ENCODE data around the gene IPO4.

Gene IPO4

GRCh38 chr14:24151404-24152080 lies 37.1 kb downstream of the IPO4 start:
- H3K4me3 ChIP-seq (ENCODE audit: low read depth, low read length), result no peak overlapping the region
- TF ChIP-seq CTCF (IDR thresholded peaks at IDR 0.05; ENCODE audit: low read depth, low read length), result no peak
- DNase-seq (ENCODE audit: low read depth, low spot score), result no peak
- in situ Hi-C loops (cut with HindIII; ENCODE audit: low sequenced_read_pairs), result no loop called here

GRCh38 chr14:24150993-24151392 lies 37.6 kb downstream of the IPO4 start:
- DNase-seq (ENCODE audit: low read depth, low spot score), result no peak
- H3K4me3 ChIP-seq (ENCODE audit: low read depth, low read length), result no peak overlapping the region
- no peak for TF ChIP-seq CTCF (IDR thresholded peaks at IDR 0.05; ENCODE audit: low read depth, low read length)
- in situ Hi-C loops (cut with HindIII; ENCODE audit: low sequenced_read_pairs), result no loop called here

GRCh38 chr14:24150567-24150966 lies 38.0 kb downstream of the IPO4 start:
- TF ChIP-seq CTCF (IDR thresholded peaks at IDR 0.05; ENCODE audit: low read depth, low read length), result no peak
- DNase-seq (ENCODE audit: low read depth, low spot score), result no peak
- in situ Hi-C loops (cut with HindIII; ENCODE audit: low sequenced_read_pairs), result no loop called here
- H3K4me3 ChIP-seq (ENCODE audit: low read depth, low read length), result no peak overlapping the region

GRCh38 chr14:24150061-24150460 lies 38.6 kb downstream of the IPO4 start:
- in situ Hi-C loops (cut with HindIII; ENCODE audit: low sequenced_read_pairs), result no loop called here
- no peak overlapping the region for H3K4me3 ChIP-seq (ENCODE audit: low read depth, low read length)
- no peak for DNase-seq (ENCODE audit: low read depth, low spot score)
- TF ChIP-seq CTCF (IDR thresholded peaks at IDR 0.05; ENCODE audit: low read depth, low read length), result no peak

- in situ Hi-C loops (cut with HindIII; ENCODE audit: low sequenced_read_pairs), result no loop called here
Measured at GRCh38 chr14:24149302-24149969, 39.2 kb downstream of the IPO4 start.

GRCh38 chr14:24147761-24148428 lies 40.7 kb downstream of the IPO4 start:
- peak overlapping the region; percentile 89 for H3K4me3 ChIP-seq (ENCODE audit: low read depth, low read length)
- no peak for TF ChIP-seq CTCF (IDR thresholded peaks at IDR 0.05; ENCODE audit: low read depth, low read length)
- in situ Hi-C loops (cut with HindIII; ENCODE audit: low sequenced_read_pairs), result no loop called here
- no peak for DNase-seq (ENCODE audit: low read depth, low spot score)

More at GRCh38 chr14:24149302-24149969, 39.2 kb downstream of the IPO4 start:
- no peak overlapping the region for H3K4me3 ChIP-seq (ENCODE audit: low read depth, low read length)
- no peak for TF ChIP-seq CTCF (IDR thresholded peaks at IDR 0.05; ENCODE audit: low read depth, low read length)
- no peak for DNase-seq (ENCODE audit: low read depth, low spot score)
